GM12891 (cell line): ENCODE results near the gene DENND2C.

Source experiments
- DNase-seq: peaks from one replicate; pipeline ENCODE4 v3.0.0; 2011; ENCODE audit warnings: low spot score; ENCODE audit not compliant: insufficient read length
- FAIRE-seq: peaks from 2 replicates; lab custom pipeline; 2011; peaks lifted over from hg19 to GRCh38; lab: Jason Lieb, UNC
- PAX5 ChIP-seq: IDR thresholded peaks from 2 replicates; pipeline ENCODE4 v1.6.1; 2011; ENCODE audit warnings: low read length, moderate library complexity, mild to moderate bottlenecking; ENCODE audit not compliant: insufficient read depth, severe bottlenecking
- POLR2A ChIP-seq: IDR thresholded peaks from 2 replicates; pipeline ENCODE4 v1.6.1; 2011; ENCODE audit warnings: low read depth, low read length, control low read depth
- POLR2AphosphoS5 ChIP-seq: IDR thresholded peaks from 2 replicates; pipeline ENCODE4 v1.6.1; 2011; ENCODE audit warnings: low read depth, low read length, control low read depth
- POU2F2 ChIP-seq: IDR thresholded peaks from 2 replicates; pipeline ENCODE4 v1.6.1; 2011; ENCODE audit warnings: low read depth, mild to moderate bottlenecking, control low read depth, low read length, moderate library complexity
- SPI1 ChIP-seq: IDR thresholded peaks from 2 replicates; pipeline ENCODE4 v1.6.1; 2011; ENCODE audit warnings: low read depth, low read length, control low read depth
- TAF1 ChIP-seq: IDR thresholded peaks from 2 replicates; pipeline ENCODE4 v1.6.1; 2011; ENCODE audit warnings: low read depth, low read length, control low read depth

Gene DENND2C

DNA sequence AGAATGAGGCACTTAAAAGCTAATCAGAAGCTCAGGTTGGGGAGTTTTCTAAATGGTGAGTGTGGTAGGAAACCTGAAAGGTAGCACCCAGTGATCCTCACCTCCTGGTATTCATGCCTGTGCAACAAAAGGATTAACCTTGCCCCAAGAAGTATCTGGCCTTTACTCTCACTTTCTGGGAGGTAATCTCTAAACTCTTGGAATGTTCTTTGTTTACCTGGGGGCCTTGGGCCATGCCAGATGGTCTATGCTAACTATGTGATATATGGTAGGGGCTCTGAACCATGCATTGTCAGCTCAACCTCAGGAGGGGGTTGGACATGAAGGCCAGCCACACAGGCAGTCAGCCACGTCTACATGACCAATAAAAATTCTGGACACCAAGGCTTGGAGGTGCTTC, 134.4 kb downstream of the DENND2C start:
- TF ChIP-seq SPI1 (no peak), TAF1 (no peak), POLR2A (no peak), POU2F2 (no peak), PAX5 (no peak), POLR2AphosphoS5 (no peak)
- DNase-seq: no peak
- FAIRE-seq: no peak
